GM12878 (cell line): ENCODE measurements around the gene COL27A1. TPM values are rescaled to one million over a fixed set of nuclear protein-coding genes. Genes with fewer than 3 reads are reported as not detected.

Experiments used
- ATAC-seq: fragments of 200-7000 bp; cut with Tn5 transposase; 3 replicates; pipeline ENCODE4 v1.9.1; 2020; ENCODE audit warnings: mild to moderate bottlenecking, moderate library complexity
- BruUV-seq: library from RNA; stranded (reverse); fragments of 400-500 nt; replicated peaks from 2 replicates; lab custom pipeline; 2021; lab: Mats Ljungman, UMichigan
- CTCF ChIA-PET: fragments of 300-600 bp; sonication (Branson Sonifier 250); formaldehyde crosslinking; extraction: SDS; loops from one replicate; lab custom pipeline; 2021; ENCODE audit warnings: inconsistent platforms; lab: Yijun Ruan, JAX
- POLR2A ChIA-PET: fragments of 350-600 bp; formaldehyde crosslinking; extraction: SDS; loops from one replicate; lab custom pipeline; 2021; ENCODE audit warnings: inconsistent platforms; lab: Charles Lee
- RAD21 ChIA-PET: fragments of 300-600 bp; sonication (Branson Sonifier 250); formaldehyde crosslinking; loops from one replicate; lab custom pipeline; 2023; ENCODE audit warnings: antibody characterized with exemption; ENCODE audit not compliant: unreplicated experiment; lab: Charles Lee
- SMC1A ChIA-PET: fragments of 300-600 bp; sonication (Branson Sonifier 250); formaldehyde crosslinking; loops from one replicate; lab custom pipeline; 2023; ENCODE audit not compliant: unreplicated experiment, uncharacterized antibody; lab: Charles Lee
- DNase-seq: peaks from one replicate; pipeline ENCODE4 v3.0.0-alpha.2; 2011; ENCODE audit warnings: low read depth, low spot score
- FAIRE-seq: peaks from 3 replicates; lab custom pipeline; 2011; peaks lifted over from hg19 to GRCh38; lab: Jason Lieb, UNC
- H2AFZ ChIP-seq: 2 replicates; pipeline ENCODE4 v1.6.0; 2011; ENCODE audit warnings: low read depth, low read length, control low read depth; ENCODE audit not compliant: control insufficient read depth
- H3K27ac ChIP-seq: 2 replicates; pipeline ENCODE4 v1.5.1; 2011; ENCODE audit warnings: control low read depth; ENCODE audit not compliant: control insufficient read depth, insufficient read depth
- H3K27me3 ChIP-seq, 2 experiments: replicated peaks in 1 of 2; 2 replicates each; pipeline versions ENCODE4 v1.6.0 to v1.6.1; 2011; ENCODE audit warnings: low read length in 1 of 2; ENCODE audit not compliant: control insufficient read depth in 2 of 2, insufficient read depth in 2 of 2
- H3K36me3 ChIP-seq, 2 experiments: 2 replicates each; pipeline ENCODE4 v1.5.1; 2011; ENCODE audit warnings: low read length in 1 of 2; ENCODE audit not compliant: control insufficient read depth in 2 of 2, insufficient read depth in 2 of 2
- H3K4me1 ChIP-seq: 2 replicates; pipeline ENCODE4 v1.6.1; 2011; ENCODE audit warnings: mild to moderate bottlenecking, low read length, moderate library complexity, mixed read lengths; ENCODE audit not compliant: control insufficient read depth, insufficient read depth
- H3K4me2 ChIP-seq: 2 replicates; pipeline ENCODE4 v1.6.0; 2011; ENCODE audit warnings: control low read depth; ENCODE audit not compliant: control insufficient read depth, insufficient read depth
- H3K4me3 ChIP-seq: fragments of 200-600 bp; sonication (generic); 2 replicates; pipeline ENCODE4 v1.5.1; 2016
- H3K79me2 ChIP-seq: 2 replicates; pipeline ENCODE4 v1.6.0; 2011; ENCODE audit warnings: low read length; ENCODE audit not compliant: control insufficient read depth, insufficient read depth
- H3K9ac ChIP-seq: 2 replicates; pipeline ENCODE4 v1.8.0; 2011; ENCODE audit warnings: low read length, control low read depth, mixed read lengths; ENCODE audit not compliant: control insufficient read depth, insufficient read depth
- H3K9me3 ChIP-seq: replicated peaks from 3 replicates; pipeline ENCODE4 v1.5.1; 2011; ENCODE audit warnings: mild to moderate bottlenecking, low read length; ENCODE audit not compliant: control insufficient read depth, insufficient read depth
- H4K20me1 ChIP-seq: 2 replicates; pipeline ENCODE4 v1.6.0; 2011; ENCODE audit not compliant: control insufficient read depth, insufficient read depth
- ASH2L ChIP-seq: fragments of 300-600, 200-600 bp; sonication (generic); IDR thresholded peaks from 2 replicates; pipeline ENCODE4 v1.6.1; 2017; ENCODE audit warnings: low read depth, mild to moderate bottlenecking, borderline replicate concordance
- DPF2 ChIP-seq: fragments of 450-650 bp; IDR thresholded peaks from 2 replicates; pipeline ENCODE4 v1.6.1; 2017; ENCODE audit warnings: mild to moderate bottlenecking
- ELK1 ChIP-seq: IDR thresholded peaks from 2 replicates; pipeline ENCODE4 v1.6.1; 2012; ENCODE audit warnings: low read depth, low read length, improper control_type of control experiment
- HDAC6 ChIP-seq: fragments of 200-600 bp; sonication (generic); IDR thresholded peaks from one replicate; pipeline ENCODE4 v1.8.0; 2017; ENCODE audit warnings: antibody characterized with exemption; ENCODE audit not compliant: unreplicated experiment
- MTA3 ChIP-seq: IDR thresholded peaks from 2 replicates; pipeline ENCODE4 v1.6.1; 2012; ENCODE audit warnings: low read length, inconsistent platforms, borderline replicate concordance
- NBN ChIP-seq: fragments of 450-650 bp; IDR thresholded peaks from 2 replicates; pipeline ENCODE4 v1.6.1; 2016
- NR2C2 ChIP-seq: IDR thresholded peaks from 2 replicates; pipeline ENCODE4 v1.6.1; 2011; ENCODE audit warnings: borderline replicate concordance, low read depth; ENCODE audit not compliant: control insufficient read depth, insufficient read length
- PRDM15 ChIP-seq: fragments of 450-650 bp; formaldehyde crosslinking; IDR thresholded peaks from 2 replicates; pipeline ENCODE4 v1.4.0; 2020; ENCODE audit warnings: mild to moderate bottlenecking, moderate library complexity
- RAD51 ChIP-seq: fragments of 450-650 bp; IDR thresholded peaks from 2 replicates; pipeline ENCODE4 v1.6.1; 2016; ENCODE audit warnings: moderate library complexity, mild to moderate bottlenecking, inconsistent platforms
- RUNX3 ChIP-seq: IDR thresholded peaks from 2 replicates; pipeline ENCODE4 v1.6.1; 2012; ENCODE audit warnings: low read length, inconsistent platforms
- SMC3 ChIP-seq: IDR thresholded peaks from 2 replicates; pipeline ENCODE4 v1.6.1; 2011; ENCODE audit warnings: low read length, improper control_type of control experiment, borderline replicate concordance
- ZBTB40 ChIP-seq: fragments of 450-650 bp; IDR thresholded peaks from 2 replicates; pipeline ENCODE4 v1.6.1; 2016; ENCODE audit warnings: mild to moderate bottlenecking, moderate library complexity, borderline replicate concordance
- ZNF207 ChIP-seq: fragments of 450-650 bp; IDR thresholded peaks from 2 replicates; pipeline ENCODE4 v1.6.1; 2014; ENCODE audit warnings: antibody characterized with exemption, mild to moderate bottlenecking, borderline replicate concordance
- WGBS: methylation state at CpG from one replicate; pipeline ENCODE4 v1.1.6; 2016; ENCODE audit warnings: low lambda C conversion rate; ENCODE audit not compliant: insufficient replicate concordance, insufficient coverage; ENCODE audit errors: missing lambda C conversion rate; 5-methylcytosine and 5-hydroxymethylcytosine counted together
- in situ Hi-C: fragments of 300-500 bp; cut with MboI; formaldehyde crosslinking; loops from 9 replicates; pipeline ENCODE4 v1.14.3; 2018; ENCODE audit warnings: mixed read lengths
- intact Hi-C: fragments of 100-400 bp; cut with micrococcal nuclease; formaldehyde crosslinking; loops from one replicate; pipeline ENCODE4 v1.14.2; 2022; ENCODE audit not compliant: unreplicated experiment
- polyA plus RNA-seq, 11 experiments: library from polyadenylated mRNA; depleted of rRNA in 4 of 11; unstranded in 6 of 11; stranded (reverse) in 5 of 11; fragments of >200 nt; fragmentation: Nextera tagmentation in 4 of 11; fragmentation: Illumina TruSeq in 1 of 11; extraction: Ambion mirVana in 4 of 11; extraction: Trizol in 1 of 11; gene quantifications; 1 replicate in 1 of 11; 2 replicates in 10 of 11; pipeline versions ENCODE4 v1.2.1 to v1.2.3, GENCODE V29; 2011 to 2016; ENCODE audit warnings: inconsistent platforms in 2 of 11, missing spikeins in 2 of 11, low read depth in 1 of 11
- total RNA-seq, 4 experiments: library from RNA; depleted of rRNA in 3 of 4; stranded (reverse); fragments of >200 nt in 3 of 4; fragmentation: Illumina TruSeq in 1 of 4; extraction: Trizol in 1 of 4; gene quantifications; 2 replicates each; pipeline versions ENCODE4 v1.2.1 to v1.2.3, GENCODE V29; 2013 to 2021
- TF ChIP-seq, protein P1 (sequence below), 3 experiments: IDR thresholded peaks in 2 of 3; conservative IDR thresholded peaks in 1 of 3; 2 replicates each; pipeline ENCODE4 v1.5.1; 2011; ENCODE audit warnings: low read depth in 3 of 3, low read length in 3 of 3, mild to moderate bottlenecking in 3 of 3, control low read depth in 2 of 3, moderate library complexity in 2 of 3, inconsistent platforms in 1 of 3, mixed read lengths in 1 of 3; ENCODE audit not compliant: control insufficient read depth in 2 of 3, insufficient read depth in 1 of 3; ENCODE audit errors: extremely low read depth in 1 of 3

COL27A1 gene
- total and polyA plus RNA-seq, 10 of the 15 experiments (the other 5 are each of a cell fraction or from before 2014, with no cell fraction given) = 0.10 TPM; not detected in 9

- no TSS peak for BruUV-seq
- ChIA-PET CTCF (no interaction called here), SMC1A (interaction anchor here (1.0 kb wide), 1 partner anchor 10 kb away, joined by 3 read pairs; no protein-coding TSS in a partner anchor), RAD21 (interaction anchor here (0.6 kb wide), 1 partner anchor 20 kb away, joined by 3 read pairs; no protein-coding TSS in a partner anchor), POLR2A (interaction anchor here (0.9 to 1.4 kb wide), 2 partner anchors 40 to 44 kb away, joined by 3 to 4 read pairs; no protein-coding TSS in a partner anchor)
- no peak overlapping the region for H3K27ac ChIP-seq
- H3K9ac ChIP-seq = no peak overlapping the region
- no peak overlapping the region for H2AFZ ChIP-seq
- peaks cover 24% of the 10 kb centered on the region for H3K4me1 ChIP-seq
- in situ Hi-C loops (no loop called here), intact Hi-C loops (loop anchor here (10.0 kb wide), 1 partner anchor 159 kb away; the partner anchor contains the start of gene WHRN)
- H3K4me2 ChIP-seq = no peak overlapping the region
- DNase-seq (no peak), ATAC-seq (no peak), FAIRE-seq (no peak)
- WGBS = 99% methylated on average over 11 of the region's 11 CpGs
- no peaks in the 10 kb centered on the region for H4K20me1 ChIP-seq
- H3K79me2 ChIP-seq = no peaks in the 10 kb centered on the region
- H3K27me3 ChIP-seq = no peaks in the 10 kb centered on the region
- H3K9me3 ChIP-seq = no peaks in the 10 kb centered on the region
- H3K4me3 ChIP-seq = no peak overlapping the region
- H3K36me3 ChIP-seq = peaks cover 66 to 70% of the 10 kb centered on the region in 2 experiments
- TF ChIP-seq MTA3 (no peak), RAD51 (no peak), DPF2 (no peak), SMC3 (no peak), RUNX3 (no peak), NBN (no peak), NR2C2 (no peak), ZBTB40 (no peak), ZNF207 (no peak), ASH2L (no peak), ELK1 (no peak), HDAC6 (no peak), PRDM15 (CRISPR knock-in tag) (no peak)
- TF ChIP-seq, protein P1, sequence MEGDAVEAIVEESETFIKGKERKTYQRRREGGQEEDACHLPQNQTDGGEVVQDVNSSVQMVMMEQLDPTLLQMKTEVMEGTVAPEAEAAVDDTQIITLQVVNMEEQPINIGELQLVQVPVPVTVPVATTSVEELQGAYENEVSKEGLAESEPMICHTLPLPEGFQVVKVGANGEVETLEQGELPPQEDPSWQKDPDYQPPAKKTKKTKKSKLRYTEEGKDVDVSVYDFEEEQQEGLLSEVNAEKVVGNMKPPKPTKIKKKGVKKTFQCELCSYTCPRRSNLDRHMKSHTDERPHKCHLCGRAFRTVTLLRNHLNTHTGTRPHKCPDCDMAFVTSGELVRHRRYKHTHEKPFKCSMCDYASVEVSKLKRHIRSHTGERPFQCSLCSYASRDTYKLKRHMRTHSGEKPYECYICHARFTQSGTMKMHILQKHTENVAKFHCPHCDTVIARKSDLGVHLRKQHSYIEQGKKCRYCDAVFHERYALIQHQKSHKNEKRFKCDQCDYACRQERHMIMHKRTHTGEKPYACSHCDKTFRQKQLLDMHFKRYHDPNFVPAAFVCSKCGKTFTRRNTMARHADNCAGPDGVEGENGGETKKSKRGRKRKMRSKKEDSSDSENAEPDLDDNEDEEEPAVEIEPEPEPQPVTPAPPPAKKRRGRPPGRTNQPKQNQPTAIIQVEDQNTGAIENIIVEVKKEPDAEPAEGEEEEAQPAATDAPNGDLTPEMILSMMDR (IDR thresholded peaks at IDR 0.05 in 2 of 3, conservative IDR thresholded peaks at IDR 0.05 in 1 of 3; ENCODE audit: control insufficient read depth in 2 of 3, extremely low read depth in 1 of 3, insufficient read depth in 1 of 3, low read depth in 3 of 3, low read length in 3 of 3) = no peak
These were observed 190.8 kb downstream of the COL27A1 start for GRCh38 chr9:114346146-114346545.
